Islet precursor cell (in vitro differentiated cells): ENCODE results near the gene ERI3.
A peak's percentile ranks its signal among the peaks of the same experiment; 100 is the strongest.
"Not testable (repeated sequence)": the region's sequence is repeated elsewhere in the genome, so short reads cannot be mapped to it uniquely, and the experiment has no call there.

Experiments used
- DNase-seq: peaks from one replicate; pipeline ENCODE4 v3.0.0-alpha.2; 2018

Gene ERI3

DNA sequence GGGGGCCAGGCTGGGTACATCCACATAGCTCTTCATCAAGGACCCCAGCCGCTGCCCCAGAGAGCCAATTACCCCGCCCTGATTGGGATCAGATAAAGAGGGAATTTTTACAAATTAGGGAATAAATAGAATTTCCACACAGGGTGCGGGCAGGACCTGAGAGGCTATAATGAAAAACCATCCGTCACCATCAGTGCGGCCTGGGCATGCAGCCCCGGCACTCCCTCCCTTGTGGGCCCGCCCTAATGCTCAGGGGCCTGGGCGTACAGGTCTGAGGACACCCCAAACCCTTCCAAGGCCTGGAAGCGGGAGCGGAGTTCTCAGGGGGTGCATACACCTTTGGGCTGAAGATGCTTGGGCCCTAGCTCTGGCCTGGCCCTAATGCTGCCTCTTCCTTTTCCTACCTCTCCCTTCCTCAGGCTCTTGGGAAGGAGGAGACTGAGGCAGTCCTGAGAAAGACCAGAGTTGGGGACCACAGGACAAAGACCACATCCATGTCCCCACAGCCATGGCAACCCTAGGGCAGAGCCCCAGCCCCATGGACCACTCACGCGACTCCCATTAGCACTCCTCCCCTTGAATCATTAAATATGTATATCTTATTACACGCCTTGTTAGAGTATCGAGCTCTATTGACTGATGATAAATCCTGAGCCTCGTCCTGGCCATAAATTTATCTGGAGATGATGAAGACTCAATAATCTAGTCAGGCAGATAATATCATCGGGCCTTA, 125.5 kb downstream of the ERI3 start:
- DNase-seq, result no peak

DNA sequence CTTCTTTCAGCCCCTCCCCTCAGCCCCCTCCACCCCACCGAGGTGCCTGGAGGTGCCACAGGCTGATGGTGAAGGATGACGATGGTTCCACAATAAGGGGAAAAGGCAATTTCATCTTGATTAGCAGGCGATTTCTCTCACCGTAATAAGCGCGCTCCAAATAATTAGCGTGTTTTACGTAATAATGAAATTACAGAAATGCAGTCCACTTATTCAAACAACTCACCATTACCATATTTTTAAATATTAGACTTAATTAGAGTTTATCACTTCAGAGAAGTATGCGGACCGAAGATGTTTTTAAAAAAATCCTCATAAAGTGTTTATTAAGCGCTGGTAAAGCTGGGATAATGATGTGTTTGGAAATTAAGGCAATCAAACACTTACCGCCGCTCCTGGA, 126.8 kb downstream of the ERI3 start:
- DNase-seq, result no peak

DNA sequence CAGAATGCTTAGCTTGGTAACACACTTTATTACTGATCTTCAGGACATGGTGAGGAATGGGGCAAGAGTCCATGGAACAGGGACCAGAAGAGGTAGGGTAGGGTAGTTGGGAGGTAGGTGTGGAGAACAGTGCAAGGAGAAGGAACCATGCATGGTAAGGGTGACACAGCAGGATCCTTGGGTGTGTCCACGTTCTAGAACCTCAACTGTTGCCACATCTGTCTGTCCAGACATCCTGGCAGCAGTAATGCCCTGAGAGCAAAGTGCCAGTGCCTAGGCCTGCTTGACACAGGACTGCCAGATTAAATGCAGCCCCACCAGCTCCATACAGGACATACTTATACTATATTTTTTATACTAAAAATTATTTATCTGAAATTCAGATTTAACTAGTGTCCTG, 127.8 kb downstream of the ERI3 start:
- DNase-seq, result no peak

DNA sequence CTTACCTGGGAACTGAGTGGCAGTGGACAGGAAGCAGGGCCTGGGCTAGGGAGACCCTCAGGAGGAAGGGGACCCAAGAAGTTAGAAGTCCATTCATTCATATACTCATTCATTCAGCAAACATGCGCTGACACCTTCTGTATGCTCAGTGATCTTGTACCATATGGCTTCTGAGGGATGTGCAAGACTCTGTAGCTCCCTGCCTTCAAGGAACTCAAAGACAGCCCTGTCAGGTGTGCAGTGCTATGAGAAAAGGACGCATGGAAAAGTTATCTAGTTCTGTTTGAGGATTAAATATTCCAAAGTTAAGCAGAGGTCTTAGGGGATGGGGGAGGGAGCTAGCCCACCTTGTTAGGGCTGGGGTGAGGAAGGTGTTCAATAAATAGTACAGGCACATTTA, 129.3 kb downstream of the ERI3 start:
- no peak for DNase-seq

DNA sequence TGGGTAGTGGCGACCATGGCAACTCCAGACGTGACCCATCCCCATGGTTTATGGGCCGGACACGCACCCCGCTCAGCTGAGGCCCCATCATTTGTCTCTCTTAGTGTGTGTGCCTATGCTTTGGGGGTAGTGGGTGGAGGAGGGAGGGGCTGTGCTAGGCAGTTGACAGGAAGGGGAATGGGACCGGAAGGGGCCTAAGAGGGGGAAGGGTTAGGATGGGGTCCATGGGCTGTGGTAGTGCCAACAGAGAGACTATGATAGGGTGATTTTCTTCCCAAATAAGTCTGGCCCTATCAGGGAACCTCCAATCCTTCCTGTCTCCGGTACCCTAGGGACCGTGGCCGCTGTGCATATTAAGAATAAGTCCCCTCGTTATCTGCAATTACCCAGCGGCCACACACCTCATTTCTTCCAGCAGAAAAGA, 131.9 kb downstream of the ERI3 start:
- no peak for DNase-seq

DNA sequence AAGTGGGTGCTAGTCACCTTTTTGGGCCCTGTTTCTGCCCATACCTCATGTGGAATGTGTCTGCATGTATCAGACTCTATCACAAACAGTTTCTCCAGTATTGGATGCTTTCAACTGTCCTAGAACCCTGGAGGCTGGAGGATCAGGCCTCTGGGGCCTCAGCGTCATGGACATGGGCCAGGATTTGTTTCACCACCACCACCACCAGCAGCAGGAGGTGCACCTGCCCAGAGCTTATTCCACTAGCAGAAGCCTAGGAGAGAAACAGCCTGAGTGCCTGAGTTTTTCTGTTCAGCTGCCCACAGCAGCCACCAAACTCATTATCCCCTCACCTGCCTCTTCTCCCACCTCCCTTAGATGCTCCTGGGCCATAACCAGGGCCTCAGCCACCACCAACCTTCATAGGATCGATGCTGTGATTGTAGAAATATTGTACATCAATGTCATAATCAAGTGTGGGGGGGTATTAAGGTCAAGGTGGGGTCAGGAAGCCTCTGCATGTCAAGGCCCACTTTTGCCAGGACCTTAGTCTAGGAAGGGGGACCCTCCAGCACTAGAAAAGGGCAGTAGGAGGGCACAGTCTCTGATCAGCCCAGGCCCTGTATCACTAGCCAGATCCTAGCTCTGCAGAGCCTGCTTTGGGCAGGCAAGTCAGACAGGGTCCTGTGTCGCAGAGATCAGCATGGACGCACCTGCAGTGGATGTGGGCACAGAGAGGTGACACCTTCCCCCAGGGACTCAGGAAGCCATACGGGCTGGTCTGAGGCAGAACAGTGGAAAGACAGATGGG, 132.5 kb downstream of the ERI3 start:
- no peak for DNase-seq

DNA sequence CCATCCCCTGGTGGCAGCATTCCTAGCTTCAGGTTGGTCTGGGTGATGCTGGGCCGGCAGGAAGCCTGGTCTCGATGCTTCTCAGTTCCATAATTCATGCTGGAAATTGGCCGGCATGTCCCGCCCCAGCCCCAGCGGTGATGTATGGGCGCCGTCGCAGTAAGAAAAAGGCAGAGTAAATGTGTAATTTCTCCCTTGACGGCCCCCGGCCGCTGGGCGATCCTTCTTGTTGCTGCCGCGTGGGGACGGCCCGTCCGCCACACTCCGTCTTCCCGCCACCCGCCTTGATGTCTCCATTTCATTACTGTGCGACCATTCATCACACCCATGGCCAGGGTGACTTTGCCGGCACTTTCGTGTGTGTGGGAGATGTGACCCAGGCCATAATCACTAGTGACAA, 133.3 kb downstream of the ERI3 start:
- no peak for DNase-seq

DNA sequence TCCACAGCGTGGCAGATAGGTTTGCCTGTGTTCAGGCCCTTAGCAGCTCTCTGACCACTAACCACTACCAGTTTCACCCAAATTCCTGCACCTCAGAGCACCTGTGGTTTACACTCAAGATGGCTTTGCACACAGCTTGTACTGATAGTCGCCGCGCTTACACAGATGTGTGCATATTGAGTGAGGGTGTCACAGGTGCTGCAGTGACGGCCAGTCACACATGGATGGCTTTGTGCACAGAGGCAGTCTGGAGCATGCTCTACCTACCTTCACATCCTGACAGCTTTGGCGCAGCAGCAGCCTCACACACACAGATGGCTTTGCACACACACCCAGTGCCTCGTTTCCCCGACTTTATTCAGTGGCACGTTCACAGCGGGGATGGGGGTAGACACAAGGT, 134.3 kb downstream of the ERI3 start:
- DNase-seq, result no peak

DNA sequence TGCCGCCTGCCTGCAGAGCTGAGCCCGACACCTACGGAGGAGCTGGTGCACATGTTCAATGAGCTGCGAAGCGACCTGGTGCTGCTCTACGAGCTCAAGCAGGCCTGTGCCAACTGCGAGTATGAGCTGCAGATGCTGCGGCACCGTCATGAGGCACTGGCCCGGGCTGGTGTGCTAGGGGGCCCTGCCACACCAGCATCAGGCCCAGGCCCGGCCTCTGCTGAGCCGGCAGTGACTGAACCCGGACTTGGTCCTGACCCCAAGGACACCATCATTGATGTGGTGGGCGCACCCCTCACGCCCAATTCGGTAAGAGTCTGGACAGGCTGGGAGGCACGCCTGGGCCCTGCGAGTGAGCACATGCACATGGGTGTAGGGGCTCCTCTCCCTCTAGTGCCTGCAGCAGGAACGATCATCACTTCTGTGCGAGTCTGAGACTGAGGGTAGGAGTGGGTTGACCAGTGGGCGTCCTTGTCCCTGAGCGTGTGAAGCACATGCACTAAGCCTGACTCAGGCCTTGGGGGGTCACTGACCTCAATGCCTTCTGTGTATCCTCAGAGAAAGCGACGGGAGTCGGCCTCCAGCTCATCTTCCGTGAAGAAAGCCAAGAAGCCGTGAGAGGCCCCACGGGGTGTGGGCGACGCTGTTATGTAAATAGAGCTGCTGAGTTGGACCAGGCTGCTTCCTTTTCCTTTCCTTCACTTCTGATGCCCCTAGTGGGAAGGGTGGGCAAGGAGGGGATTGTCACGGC, 134.9 kb downstream of the ERI3 start:
- DNase-seq, result no peak

DNA sequence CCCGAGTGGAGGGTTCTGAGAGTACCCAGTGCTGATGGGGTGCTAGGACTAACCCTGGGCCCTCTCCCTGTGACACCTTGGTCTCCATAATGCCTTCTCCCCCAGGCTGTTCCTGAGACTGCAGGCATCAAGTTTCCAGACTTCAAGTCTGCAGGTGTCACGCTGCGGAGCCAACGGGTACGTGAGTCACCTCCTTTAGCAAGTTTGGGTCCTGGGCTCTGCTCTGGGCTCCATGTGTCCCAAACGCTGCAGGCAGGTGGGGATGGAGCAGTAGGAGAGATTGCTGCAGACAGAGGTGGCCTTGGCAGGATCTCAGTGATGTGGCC, 135.8 kb downstream of the ERI3 start:
- DNase-seq, result no peak

DNA sequence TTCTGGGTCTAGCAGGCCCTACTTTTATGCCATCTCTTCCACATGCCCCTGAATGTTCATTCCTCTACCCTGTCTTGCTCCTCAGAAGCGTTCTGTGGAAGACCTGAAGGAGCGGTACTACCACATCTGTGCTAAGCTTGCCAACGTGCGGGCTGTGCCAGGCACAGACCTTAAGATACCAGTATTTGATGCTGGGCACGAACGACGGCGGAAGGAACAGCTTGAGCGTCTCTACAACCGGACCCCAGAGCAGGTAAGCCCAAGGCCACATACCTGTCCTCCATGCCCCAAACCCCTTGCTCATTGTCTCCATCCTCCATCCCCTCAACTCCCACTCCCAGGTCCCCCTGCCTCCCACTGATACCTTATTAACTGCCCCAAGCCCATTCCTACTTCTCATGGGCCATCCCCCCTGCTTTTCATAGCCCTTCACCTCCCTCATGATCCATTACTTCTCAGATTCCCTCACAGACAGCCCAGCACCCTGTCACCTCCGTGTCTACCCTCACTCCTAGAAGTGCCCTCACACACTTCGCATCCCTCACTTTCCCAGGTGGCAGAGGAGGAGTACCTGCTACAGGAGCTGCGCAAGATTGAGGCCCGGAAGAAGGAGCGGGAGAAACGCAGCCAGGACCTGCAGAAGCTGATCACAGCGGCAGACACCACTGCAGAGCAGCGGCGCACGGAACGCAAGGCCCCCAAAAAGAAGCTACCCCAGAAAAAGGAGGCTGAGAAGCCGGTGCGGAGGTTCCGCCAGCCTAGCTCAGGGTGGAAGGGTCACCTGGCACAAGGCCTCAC, 136.4 kb downstream of the ERI3 start:
- DNase-seq, result no peak

DNA sequence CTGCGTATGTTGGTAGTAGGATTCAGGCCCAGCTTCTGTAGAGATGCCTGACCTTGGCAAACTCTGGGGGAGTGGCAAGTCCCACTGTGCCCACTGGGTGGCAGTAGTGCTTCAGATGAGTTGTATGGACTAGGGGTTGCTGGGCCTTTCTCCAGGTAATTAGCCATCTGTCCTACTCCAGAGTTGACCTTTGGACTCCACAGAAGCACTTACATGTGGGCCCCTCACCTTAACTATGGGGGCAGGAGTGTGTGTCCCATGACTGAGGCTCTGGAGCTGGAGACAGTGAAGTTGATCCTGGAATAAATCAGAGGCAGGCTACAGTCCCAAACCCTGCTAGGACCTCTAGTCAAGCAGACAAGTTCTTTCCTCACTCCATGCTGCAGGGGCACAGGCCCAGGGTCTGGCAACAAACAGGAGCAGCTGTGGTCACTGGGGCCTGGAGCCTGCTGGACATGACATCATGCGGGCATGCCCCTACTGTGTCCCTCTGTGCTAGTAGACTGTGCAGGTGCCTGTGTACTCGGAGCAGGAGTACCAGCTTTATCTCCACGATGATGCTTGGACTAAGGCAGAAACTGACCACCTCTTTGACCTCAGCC, 137.1 kb downstream of the ERI3 start:
- DNase-seq, result peak; percentile 91

DNA sequence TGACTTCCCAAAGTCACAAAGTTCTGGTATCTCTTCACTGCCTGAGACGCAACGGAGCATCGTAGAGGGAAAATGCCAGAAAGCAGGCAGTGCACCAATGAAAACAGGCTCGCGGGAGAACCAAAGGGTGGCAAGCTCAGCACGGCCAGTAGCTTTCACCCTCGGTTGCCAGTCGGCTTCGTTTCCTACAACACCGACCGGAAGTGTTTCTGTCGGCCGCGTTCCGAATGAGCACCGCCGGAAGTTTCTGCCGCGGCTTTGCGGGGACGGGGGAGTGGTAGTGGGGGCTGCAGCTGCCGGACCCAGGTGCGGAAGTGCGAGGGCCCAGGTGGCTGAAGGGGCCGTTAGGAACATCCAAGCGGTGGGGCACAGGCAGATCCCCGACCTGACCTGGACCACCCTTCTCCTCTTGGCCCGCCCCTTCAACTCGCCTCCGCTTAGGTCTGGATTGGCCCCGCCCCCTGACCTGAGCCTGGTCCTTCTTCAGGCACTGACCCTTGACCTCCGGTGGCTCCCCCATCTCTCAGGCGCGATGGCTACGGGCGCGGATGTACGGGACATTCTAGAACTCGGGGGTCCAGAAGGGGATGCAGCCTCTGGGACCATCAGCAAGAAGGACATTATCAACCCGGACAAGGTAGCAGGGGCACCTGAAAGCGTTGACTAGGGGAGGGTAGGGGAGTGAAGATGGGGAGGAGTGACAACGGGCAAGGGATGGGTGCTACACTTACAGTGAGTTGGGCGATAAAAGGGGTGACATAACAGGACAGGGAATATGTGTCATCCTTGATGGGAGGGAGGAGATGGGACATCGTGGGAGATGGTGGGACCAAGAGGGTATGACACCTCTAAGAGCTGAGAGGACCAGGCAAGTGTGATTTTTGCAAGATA, 141.6 kb downstream of the ERI3 start, which contains the start of gene DMAP1:
Gene DMAP1, plus strand, starts transcription at position 250 of the 891 bp plus-strand sequence. Its CDS starts 283 bp downstream, at position 533.
- DNase-seq, result peak; percentile 92

DNA sequence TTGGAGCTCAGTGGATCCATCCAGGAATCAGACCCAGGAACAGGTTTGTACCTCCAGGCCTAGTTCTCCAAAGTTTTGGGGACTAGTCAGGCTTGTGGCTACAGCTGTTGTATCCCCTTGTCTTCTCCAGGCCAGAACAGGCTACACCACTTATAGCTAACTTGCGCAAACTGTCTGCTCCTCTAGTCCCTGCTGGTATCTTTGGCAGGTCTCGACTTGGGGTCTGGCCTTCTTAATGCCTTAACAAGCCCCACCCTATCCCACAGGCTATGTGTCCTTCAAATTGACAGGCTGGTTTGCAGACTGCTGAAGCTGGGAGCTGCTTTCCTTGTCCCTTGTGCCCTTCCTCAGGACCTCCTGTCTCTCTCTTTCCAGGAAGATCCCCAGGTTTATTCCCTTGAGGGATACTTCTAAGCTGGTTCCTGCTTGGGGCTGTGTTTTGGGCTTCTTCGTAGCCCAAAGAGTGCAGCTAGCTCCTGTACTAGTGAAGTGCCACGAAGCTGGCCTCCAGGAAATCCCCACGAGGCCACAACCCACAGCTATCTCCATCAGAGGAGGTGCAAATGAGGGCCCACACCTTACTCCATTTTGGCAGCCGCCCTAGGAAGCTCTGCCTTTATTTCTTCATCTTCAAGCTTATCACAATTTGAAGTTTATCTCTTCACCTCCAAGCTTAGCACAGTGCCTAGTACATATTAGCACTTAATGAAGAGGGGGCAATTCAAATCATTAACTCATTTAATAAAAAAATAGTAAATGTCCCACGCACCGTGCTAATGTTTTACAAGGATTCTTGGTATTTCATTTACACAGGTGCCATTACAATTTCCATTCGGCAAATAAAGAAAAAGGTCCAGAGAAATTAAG, 142.5 kb downstream of the ERI3 start:
- DNase-seq, result no peak

DNA sequence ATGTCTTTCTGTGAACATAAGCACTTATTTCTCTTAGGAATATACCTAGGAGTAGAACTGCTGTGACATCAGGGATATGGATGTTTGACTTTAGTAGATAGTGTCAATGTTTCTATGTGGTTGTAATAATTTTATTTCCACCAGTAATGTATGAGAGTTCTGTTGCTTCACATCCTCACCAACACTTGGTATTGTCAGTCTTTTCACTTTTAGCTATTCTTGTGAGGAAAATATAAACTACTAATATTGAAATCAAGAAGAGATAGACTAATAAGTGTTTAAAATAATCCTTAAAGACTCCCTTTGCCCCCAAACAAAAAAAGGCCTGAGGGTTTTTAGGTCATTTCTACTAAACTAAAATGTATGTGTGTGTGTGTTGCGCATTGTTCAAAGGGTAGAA, 144.5 kb downstream of the ERI3 start:
- DNase-seq, result no peak

DNA sequence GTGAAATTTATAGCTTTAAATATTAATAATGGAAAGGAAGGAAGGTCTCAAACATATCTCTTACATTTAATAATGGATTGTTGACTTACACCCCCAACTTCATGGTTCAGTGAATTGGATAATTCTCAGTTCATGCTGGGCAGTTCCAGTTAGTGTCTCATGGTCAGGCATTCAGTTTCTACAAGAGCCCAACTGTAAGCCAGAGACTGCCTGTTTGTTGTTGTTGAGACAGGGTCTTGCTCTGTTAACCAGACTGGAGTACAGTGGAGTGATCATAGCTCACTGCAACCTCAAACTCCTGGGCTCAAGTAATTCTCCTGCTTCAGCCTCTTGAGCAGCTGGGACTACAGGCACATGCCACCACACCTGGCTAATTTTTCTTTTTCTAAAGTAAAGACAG, 146.8 kb downstream of the ERI3 start:
- no peak for DNase-seq

DNA sequence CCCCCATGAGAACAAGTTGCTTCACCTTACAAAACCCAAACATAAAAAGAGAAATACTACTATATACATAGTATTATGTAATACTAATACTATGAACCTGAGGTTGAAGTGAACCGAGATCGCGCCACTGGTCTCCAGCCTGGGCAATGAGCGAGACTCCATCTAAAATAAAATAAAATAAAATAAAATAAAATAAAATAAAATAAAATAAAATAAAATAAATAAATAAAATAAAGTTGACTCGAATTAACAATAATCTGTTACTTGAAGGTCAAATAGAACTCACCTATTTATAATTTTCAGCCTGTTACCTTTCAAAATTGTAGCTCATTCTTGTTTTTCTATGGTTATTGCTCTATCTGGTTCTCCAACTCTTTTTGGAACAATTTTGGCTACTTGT, 148.5 kb downstream of the ERI3 start:
- not testable (repeated sequence) for DNase-seq

DNA sequence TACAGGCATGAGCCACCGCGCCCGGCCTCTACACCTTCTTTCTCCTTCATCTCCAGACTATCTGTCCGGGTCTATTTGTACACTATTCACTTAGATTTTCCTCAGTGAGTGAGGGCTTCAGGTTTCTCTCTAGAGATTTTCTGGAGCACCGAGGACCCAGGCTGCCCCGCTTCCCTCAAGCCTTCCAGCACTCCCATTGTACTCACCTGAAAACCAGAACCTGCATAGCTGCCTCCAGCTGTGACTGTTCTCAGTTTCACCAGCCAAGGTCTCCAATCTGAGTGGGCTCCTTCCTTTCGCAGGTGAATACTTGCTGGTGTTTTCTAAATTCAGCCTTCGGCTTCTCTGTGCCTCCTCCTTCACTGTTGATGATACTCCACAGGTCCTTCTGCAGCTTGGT, 154.7 kb downstream of the ERI3 start:
- DNase-seq, result no peak

DNA sequence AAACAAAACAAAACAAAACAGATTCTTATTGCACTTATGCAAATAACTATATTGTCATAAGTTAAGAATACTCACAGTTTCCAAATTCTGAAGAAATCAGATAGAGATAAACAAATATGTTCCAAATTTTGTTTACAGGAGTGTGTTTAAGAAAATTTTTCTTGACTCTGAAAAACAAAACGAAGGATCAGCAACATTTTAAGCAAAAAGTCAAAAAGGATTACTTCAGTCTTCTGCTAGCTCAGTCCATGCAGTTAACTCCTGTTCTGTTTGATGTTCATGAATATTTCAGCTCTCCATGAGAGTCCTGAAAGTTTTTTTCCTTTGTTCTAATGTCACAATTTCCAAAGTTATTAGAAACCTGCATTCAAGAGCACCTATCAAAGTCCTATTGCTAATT, 180.4 kb downstream of the ERI3 start:
- no peak for DNase-seq
